ENCODE data around the gene EFTUD2.

- TF ChIP-seq CTCF (conservative IDR thresholded peaks at IDR 0.05 in 1 of 2, IDR thresholded peaks at IDR 0.05 in 1 of 2; ENCODE audit: extremely low read depth in 1 of 2, insufficient read depth in 1 of 2, low read depth in 1 of 2, low read length in 2 of 2), result no peak
- no peak for TF ChIP-seq EZH2 (IDR thresholded peaks at IDR 0.05; ENCODE audit: borderline replicate concordance, low read length)
Measured at GRCh38 chr17:44863061-44863918, 36.0 kb downstream of the EFTUD2 start.
